HG02981 (cell line): Measurements from ENCODE around the gene FBXL16.

Experiments used
- ATAC-seq: cut with Tn5 transposase; IDR thresholded peaks from one replicate; pipeline ENCODE4 v1.9.1; 2021; ENCODE audit warnings: mild to moderate bottlenecking, moderate library complexity; ENCODE audit not compliant: unreplicated experiment

The FBXL16 gene

DNA sequence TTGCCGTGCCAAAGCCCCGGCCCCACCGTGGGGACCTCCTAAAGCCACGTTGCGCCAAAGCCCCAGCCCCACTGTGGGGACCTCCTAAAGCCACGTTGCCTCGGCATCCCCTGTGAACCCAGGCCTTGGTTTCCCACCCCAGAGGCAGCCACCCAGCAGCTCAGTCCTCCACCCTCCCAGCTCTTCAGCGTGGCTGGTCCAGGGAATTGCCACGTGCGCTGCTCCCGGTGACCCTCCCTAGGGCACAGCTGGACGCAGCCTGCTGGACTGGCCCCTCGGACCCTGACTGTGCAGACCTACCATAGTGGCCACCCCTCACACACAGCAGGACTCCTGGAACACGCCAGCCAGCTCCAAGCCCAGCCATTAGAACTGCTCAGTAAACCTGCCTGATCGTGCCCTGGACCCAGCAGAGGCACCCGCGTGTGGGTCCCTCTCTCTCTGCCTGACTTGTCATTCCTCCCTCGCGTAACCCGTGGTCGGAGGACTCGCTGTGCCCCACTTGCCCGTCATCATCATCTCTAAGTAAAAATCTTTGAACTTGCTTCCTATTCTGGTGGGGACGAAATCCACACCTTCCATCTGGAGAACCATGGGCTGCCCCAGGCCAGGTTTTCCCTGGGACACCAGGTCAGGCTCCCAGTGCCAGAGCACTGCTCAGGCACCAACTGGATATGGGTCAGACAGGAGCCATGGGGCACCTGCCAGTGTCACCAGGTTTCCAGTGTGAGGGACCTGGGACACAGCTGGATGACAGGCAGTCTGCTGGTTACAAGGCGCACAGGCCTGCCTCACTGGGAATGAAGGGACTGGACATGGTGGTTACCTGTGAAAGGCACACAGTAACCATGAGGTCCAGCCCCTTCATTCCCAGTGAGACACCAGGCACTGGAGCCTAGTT is 29.6 kb upstream of the FBXL16 start:
- no peak for ATAC-seq

GRCh38 chr16:734208-734980 is 28.8 kb upstream of the FBXL16 start:
- no peak for ATAC-seq

GRCh38 chr16:733382-734207 is 28.0 kb upstream of the FBXL16 start:
- no peak for ATAC-seq

GRCh38 chr16:732936-733335 is 27.3 kb upstream of the FBXL16 start:
- ATAC-seq, result no peak

DNA sequence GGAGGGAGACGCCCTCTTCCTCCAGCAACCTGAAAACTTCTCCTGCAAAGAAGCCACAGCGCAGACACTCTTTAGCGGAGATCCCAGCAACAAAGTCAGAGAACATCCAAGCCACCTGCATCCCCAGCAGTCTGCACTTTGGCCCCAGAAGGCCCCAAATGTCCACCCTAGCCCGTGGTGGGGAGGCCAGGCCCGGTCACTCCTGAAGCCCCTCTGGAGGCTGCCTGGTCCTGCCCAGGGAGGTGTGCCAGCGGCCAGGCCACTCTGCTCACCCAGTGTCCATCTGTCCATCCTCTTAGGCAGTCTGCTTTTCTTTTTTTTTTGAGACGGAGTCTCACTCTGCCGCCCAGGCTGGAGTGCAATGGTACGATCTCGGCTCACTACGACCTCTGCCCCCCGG is 26.7 kb upstream of the FBXL16 start:
- ATAC-seq, result no peak

DNA sequence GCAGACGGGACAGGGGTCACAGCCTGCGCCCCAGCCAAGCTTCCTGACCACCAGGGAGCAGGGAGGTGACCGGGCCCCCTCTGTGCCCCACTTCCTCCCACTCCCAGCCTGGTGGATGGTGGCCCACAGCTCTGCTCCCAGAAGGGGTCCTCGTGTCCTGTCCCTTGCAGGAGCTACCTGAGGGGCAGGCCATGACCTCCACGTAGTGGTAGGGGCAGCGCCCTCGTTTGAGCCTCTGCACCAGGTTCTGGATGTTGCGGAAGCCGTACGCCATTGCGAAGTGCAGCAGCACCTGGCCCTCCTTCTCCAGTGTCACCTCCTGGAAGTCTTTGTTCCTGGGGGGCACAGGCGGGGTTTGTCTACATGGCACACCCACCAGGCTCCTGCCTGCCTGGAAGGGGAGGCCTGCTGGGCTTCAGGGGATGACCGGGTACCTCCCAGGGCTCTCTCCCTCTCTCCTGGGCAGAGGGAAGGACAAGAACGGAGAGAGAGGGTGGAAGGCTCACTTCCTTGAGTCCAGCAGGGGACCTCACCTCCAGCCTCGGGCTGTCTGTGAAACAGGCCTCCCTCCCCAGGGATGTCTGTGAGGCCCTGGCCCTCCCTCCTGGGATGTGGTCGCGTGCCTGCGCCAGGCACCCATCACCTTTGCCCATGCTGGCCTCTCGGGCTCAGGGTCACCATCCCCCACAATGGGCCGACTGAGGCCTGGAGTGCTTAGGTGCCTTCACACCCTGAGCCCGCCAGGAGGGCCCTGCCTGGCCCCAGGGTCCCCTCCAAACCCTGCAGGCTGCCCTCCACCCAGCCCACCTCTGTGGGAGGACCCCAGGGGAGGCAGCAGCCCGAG is 25.3 kb upstream of the FBXL16 start:
- ATAC-seq, result no peak

DNA sequence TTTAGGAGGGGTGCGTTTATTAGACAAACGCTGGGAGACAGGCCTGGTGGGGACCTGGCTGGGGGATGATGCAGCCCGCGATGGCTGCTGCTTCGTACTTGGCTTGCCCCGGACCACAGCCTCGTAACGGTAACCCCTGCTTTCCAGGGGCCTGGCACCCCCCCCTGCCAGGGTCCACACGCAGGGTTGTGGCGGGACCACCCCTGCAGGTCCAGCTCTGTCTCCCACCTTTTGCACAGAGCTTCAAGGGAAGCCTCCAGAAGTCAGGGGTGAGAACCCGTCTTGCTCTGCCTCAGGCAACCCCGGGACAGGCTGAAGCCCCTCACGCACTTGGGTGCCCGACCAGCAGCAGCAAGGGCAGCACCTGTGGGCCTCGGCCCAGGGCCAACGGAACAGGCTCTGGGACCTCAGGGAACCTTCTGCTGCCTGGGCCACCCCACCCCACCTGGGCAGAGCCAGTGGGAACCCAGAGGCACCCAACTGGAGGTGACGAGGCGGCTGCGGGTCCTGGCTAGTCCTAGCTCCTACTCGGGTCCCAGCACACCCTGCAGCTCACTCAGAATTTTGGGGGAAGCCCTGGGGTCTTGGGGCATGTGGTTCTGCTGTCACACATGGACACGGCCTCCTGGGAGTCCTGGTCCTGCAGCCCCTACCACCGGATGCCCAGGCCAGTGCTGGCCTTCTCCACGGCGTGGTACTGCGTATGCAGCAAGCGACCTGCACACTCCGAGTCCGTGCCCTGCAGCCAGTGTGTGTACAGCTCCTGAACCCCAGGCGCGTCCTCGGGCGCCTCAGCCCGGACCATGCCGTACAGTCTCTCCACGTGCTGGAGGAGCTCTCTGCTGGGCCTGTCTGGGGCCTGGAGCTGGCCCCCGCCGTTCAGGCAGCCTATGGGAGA is 24.4 kb upstream of the FBXL16 start:
- no peak for ATAC-seq

DNA sequence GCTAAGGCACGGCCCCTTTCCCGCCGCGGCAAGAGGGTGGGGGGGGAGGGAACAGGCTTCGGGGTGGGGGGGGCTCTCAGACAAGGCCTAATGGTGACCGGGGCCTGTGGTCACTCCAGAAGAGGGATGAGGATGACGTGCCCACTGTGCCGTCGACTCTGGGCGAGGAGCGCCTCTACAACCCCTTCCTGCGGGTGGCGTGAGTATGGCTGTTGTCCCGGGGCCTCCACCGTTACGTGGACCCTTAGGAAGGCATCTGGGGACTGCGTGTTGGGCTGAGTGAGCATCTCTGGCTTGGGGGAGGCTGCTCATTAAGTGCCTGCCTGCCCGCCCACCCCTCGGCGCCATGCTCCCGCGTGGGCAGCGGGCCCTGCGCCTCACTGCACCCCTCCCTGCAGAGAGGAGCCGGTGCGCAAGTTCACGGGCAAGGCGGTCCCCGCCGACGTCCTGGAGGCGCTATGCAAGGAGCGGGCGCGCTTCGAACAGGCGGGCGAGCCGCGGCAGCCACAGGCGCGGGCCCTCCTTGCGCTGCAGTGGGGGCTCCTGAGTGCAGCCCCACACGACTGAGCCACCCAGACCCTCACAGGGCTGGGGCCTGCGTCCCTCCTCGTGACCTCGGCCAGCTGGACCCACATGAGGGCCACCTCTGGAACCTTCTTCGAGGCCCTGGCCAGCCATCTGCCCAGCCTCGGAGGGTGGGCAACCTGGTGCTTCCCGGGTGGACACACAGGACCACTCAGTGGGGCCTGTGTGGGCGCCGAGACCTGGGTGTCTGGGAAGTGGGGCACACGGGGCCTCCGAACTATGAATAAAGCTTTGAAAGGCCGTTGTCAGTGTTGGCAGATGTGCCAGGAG is 23.5 kb upstream of the FBXL16 start:
- ATAC-seq, result no peak

DNA sequence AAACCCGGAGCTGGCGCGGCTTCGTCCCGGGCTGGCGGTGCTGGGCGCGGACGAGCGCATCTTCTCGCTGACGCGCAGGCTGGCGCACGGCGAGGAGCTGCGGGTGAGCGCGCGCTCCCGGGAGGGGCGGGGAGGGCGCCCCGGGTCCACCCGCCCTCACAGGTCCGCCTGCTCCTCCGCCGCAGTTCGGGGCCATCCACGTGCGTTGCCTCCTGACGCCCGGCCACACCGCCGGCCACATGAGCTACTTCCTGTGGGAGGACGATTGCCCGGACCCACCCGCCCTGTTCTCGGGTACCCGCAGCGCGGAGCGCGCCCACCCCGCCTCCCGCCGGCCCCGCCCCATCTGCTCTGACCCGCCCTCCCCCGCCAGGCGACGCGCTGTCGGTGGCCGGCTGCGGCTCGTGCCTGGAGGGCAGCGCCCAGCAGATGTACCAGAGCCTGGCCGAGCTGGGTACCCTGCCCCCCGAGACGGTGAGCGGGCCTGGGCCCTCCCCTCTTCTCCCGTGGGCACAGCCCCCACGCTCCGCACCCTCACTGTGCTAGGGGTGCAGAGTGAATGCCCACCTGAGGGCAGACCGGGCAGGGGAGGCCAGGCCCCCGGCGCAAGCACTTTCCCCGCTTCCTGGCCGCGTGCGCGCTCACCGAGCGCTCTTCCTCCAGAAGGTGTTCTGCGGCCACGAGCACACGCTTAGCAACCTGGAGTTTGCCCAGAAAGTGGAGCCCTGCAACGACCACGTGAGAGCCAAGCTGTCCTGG is 22.7 kb upstream of the FBXL16 start:
- peak; percentile 32 for ATAC-seq

- no peak for ATAC-seq
Observed at GRCh38 chr16:727291-727977, 21.8 kb upstream of the FBXL16 start.

GRCh38 chr16:726438-727290 is 21.1 kb upstream of the FBXL16 start, which contains the start of the genes CCDC78 and HAGHL:
CCDC78 (minus strand) TSS chr16:726443; CDS start chr16:726367, 76 bp downstream.
HAGHL (plus strand) TSS chr16:727106; CDS start chr16:727510, 404 bp downstream.
- no peak for ATAC-seq

- no peak for ATAC-seq
Observed at GRCh38 chr16:726188-726437, 20.5 kb upstream of the FBXL16 start.

DNA sequence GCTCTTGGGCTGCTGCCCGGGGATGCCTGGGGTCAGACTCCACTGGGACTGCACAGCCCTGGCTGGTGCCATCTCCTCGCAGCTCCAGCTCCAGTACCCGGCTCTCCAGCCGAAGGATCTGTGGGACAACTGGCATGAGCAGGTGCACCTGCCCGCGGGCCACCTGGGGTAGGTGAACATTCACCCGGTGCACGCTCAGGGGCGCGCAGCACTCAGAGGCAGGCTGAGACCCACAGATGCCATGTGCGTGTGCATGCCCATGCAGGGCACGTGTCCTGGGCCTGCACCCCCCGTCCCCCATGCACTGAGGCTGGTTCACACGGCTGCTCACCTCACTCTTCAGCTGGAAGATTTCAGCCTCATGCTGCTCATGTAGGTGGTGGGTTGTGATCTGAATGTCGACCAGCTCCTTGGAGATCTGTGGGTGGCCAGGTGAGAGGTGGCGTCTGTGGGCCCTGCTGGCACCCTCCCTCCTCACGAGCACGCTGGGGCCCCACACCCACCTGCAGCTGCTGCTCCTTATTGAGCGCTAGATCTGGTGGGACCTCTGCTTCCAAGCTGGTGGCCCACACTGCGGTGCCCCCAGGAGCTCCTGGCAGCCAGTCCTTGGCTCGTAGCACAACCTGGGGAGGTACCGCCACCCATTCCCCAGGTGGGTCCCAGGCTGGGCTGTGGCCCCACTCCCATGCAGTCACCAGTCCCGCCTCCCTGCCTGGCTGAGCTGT is 20.0 kb upstream of the FBXL16 start:
- ATAC-seq, result no peak

DNA sequence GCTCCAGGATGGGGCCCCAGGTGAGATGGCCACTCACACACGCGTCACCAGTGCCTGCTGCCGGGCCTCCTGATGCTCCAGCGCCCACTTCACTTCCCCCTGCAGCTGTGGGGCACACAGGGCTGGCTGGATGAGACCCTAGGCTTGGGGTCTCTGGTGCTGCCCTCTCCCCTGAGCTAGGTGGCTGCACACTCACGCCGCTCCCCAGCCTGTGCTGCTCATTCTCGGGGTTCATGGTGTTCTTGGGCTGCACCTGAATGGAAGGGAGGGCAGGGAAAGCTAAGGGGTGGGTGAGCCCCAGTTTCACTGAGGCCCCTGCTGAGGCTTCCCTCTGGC is 19.4 kb upstream of the FBXL16 start:
- ATAC-seq, result no peak

DNA sequence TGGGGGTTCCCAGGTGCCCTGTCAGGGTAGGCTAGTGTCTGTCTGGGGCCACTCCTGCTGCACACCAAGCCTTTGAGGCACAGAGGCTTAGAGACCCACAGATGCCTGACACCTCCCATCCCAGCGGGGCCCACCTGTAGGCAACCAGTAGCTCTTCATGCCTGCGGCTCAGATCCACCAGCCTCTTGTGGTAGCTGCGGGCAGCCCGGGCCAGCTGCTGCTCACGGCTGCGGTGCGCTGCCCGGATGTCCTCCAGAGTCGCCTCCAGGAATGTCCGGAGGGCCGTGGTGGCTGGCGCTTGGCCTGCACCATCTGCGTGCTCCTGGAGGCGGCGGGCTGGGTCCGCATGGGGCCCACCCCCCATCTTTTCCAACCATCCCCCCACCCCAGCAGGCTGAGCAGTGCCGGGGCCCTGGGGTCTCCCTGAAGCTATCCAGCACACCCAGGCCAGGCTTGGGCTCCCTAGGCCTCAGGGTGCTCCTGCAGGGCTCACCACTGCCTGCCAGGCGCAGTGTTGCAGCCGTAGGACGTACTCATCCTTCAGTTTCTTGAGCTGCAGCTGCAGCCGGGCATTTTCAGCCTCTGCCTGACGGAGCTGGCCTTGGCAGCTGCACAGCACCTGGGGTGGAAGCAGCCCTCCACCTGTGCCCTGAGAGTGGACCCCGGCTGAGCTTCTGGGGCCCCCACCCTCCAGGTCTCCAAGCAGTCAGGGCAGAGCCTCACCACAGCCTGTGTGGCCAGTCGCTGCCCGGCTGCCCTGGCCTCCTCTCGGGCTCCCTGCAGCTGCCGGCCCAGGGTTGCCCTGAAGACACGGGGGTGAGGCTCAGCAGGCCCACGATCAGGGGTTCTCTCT is 18.8 kb upstream of the FBXL16 start:
- ATAC-seq, result no peak
